Sigmoid colon (tissue), 7 donors: ENCODE data around the gene KLHL11. TPM values are rescaled to one million over a fixed set of nuclear protein-coding genes. Genes with fewer than 3 reads are reported as not detected.

ENCODE experiments used
- DNase-seq: peaks from one replicate; pipeline ENCODE4 v3.0.0-alpha.2; 2019
- H3K27ac ChIP-seq, 4 donors: fragments of 200-600 bp; sonication (generic); one replicate each; pipeline ENCODE4 v1.5.1; 2016 to 2019; ENCODE audit warnings: mild to moderate bottlenecking in 1 of 4
- H3K27me3 ChIP-seq, 3 donors: fragments of 200-600 bp; sonication (generic); one replicate each; pipeline ENCODE4 v1.5.1; 2019; ENCODE audit warnings: mild to moderate bottlenecking in 1 of 3
- H3K36me3 ChIP-seq, 4 donors: fragments of 200-600 bp; sonication (generic); one replicate each; pipeline ENCODE4 v1.5.1; 2016 to 2019
- H3K4me1 ChIP-seq, 4 donors: fragments of 200-600 bp; sonication (generic); one replicate each; pipeline ENCODE4 v1.5.1; 2017 to 2019
- H3K4me3 ChIP-seq, 4 donors: fragments of 200-600 bp; sonication (generic); one replicate each; pipeline ENCODE4 v1.5.1; 2017 to 2019; ENCODE audit warnings: mild to moderate bottlenecking in 2 of 4, moderate library complexity in 1 of 4
- H3K9me3 ChIP-seq, 4 donors: fragments of 200-600 bp in 3 of 4; sonication (generic) in 3 of 4; one replicate each; pipeline versions ENCODE4 v1.5.1 to v1.6.1; 2013 to 2019
- CTCF ChIP-seq, 4 experiments: fragments of 450-650 bp in 3 of 4; fragments of 200-600 bp in 1 of 4; IDR thresholded peaks; one replicate each; pipeline ENCODE4 v1.5.1; 2016 to 2019; ENCODE audit warnings: antibody characterized with exemption in 4 of 4, mild to moderate bottlenecking in 3 of 4, moderate library complexity in 2 of 4
- EP300 ChIP-seq, 4 donors: sonication (generic); formaldehyde crosslinking; IDR thresholded peaks; one replicate each; pipeline ENCODE4 v1.6.1; 2017; ENCODE audit warnings: antibody characterized with exemption in 4 of 4
- POLR2A ChIP-seq, 2 donors: fragments of 450-650 bp; IDR thresholded peaks; one replicate each; pipeline ENCODE4 v1.6.1; 2016; ENCODE audit warnings: antibody characterized with exemption in 2 of 2, mild to moderate bottlenecking in 2 of 2, moderate library complexity in 2 of 2
- POLR2AphosphoS5 ChIP-seq, 4 donors: sonication (generic); formaldehyde crosslinking; IDR thresholded peaks; one replicate each; pipeline ENCODE4 v1.6.1; 2017; ENCODE audit warnings: antibody characterized with exemption in 4 of 4
- WGBS, 2 donors: extraction: QIAGEN DNeasy Blood & Tissue Kit; methylation state at CpG; one replicate each; pipeline ENCODE4 v1.1.7; 2013; 5-methylcytosine and 5-hydroxymethylcytosine counted together
- intact Hi-C: fragments of 100-400 bp; cut with DNase I; formaldehyde crosslinking; loops from one replicate; pipeline ENCODE4 v1.15.1; 2023
- polyA plus RNA-seq, 3 donors: library from polyadenylated mRNA; stranded (reverse); fragments of 200-250 nt; gene quantifications; one replicate each; pipeline ENCODE4 v1.2.3, GENCODE V29; 2013
- total RNA-seq, 4 donors: library from RNA; depleted of rRNA; stranded (reverse); fragments of >200 nt; gene quantifications; one replicate each; pipeline ENCODE4 v1.1.0, GENCODE V29; 2016
- donor health status: healthy with polysubstance abuse.
- donor health status: Bipolar disorder and iron deficiency.
- donor health status: healthy.

Gene KLHL11
- total and polyA plus RNA-seq, 7 donors, result 0.46 to 21.6 (median 17.1) TPM; not detected in 1

- peaks cover 26 to 98% (median 69%) of the 10 kb centered on the region in 4 donors for H3K36me3 ChIP-seq
- 87 to 89% methylated on average over 8 of the region's 8 CpGs for WGBS, 2 donors
These were observed 41.9 kb upstream of the KLHL11 start for GRCh38 chr17:41907185-41907556.

DNA sequence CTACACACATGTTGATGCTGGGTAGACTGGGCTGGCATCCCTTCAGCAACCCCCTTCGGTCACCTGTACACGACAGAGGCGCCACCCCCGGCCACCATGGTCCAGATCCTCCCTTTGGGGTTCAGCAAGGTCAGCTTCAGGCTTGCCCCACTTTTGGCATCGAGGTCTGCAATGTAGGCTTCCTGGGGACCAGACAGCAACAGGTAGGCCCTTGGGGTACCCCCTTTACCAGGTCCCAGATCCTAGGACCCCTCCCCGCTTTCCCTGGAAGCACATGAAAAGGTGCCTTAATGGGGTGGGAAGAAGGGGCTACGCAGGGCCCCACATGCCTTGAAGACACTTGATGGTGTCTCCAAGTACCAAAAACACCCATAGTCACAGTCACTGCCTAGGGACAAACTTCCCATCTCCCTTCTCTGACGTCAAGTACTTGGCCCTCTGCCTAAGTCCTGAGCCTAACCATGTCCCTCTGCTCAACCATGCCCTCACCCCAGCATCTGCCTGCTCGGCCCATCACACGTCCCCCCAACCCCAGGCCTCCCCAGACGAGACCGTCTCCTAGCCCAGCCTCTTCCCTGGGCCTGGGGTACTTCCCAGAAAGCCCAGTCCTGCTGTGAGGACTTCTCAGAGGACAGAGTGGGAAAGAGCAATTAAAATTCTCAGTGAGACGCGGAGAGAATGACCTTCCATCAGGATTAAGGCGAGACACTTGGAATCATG is 41.4 kb upstream of the KLHL11 start:
- 87 to 90% methylated on average over 15 of the region's 15 CpGs for WGBS, 2 donors
- Histone ChIP-seq H3K4me3 (no peak overlapping the region), H3K4me1 (no peaks in the 10 kb centered on the region), H3K27ac (no peak overlapping the region), H3K27me3 (no peaks in the 10 kb centered on the region), H3K9me3 (no peaks in the 10 kb centered on the region), H3K36me3 (peaks cover 29 to 98% (median 68%) of the 10 kb centered on the region in 4 donors)
- no peak for TF ChIP-seq POLR2A (IDR thresholded peaks at IDR 0.05)
- TF ChIP-seq POLR2AphosphoS5 (IDR thresholded peaks at IDR 0.05), result no peak
- intact Hi-C loops, result no loop called here
- DNase-seq, result no peak

More at GRCh38 chr17:41907185-41907556, 41.9 kb upstream of the KLHL11 start:
- intact Hi-C loops, result no loop called here
- no peak overlapping the region for H3K27ac ChIP-seq
- H3K4me3 ChIP-seq, result no peak overlapping the region
- no peaks in the 10 kb centered on the region for H3K4me1 ChIP-seq
- TF ChIP-seq EP300 (IDR thresholded peaks at IDR 0.05), result no peak
- no peak for TF ChIP-seq CTCF (IDR thresholded peaks at IDR 0.05)
- TF ChIP-seq POLR2A (IDR thresholded peaks at IDR 0.05), result no peak
- no peak for TF ChIP-seq POLR2AphosphoS5 (IDR thresholded peaks at IDR 0.05)
- no peaks in the 10 kb centered on the region for H3K9me3 ChIP-seq
- H3K27me3 ChIP-seq, result no peaks in the 10 kb centered on the region
- no peak for DNase-seq

DNA sequence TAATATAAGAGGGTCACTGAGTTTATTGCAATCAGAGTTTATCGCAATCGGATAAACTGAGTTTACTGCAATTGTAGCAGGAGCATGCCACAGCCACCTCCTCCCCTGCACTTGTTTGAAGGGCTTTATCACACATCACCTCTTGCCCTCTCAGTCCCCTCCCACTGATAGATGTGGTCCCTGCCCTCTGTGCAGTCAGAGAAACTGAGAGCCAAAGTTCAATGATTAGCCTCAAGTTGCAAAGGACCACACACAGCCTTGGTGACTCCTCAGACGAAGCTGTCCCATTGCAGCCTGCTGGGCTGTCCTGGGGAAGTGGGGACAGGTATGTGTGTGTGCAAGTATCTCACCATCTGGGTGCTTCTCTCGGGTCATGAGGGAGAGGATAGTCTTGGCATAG is 39.9 kb upstream of the KLHL11 start:
- Histone ChIP-seq H3K9me3 (no peaks in the 10 kb centered on the region), H3K27ac (no peak overlapping the region), H3K4me1 (no peaks in the 10 kb centered on the region), H3K4me3 (no peak overlapping the region), H3K36me3 (peaks cover 25 to 98% (median 64%) of the 10 kb centered on the region in 4 donors), H3K27me3 (no peaks in the 10 kb centered on the region)
- no peak for DNase-seq
- WGBS, 2 donors, result 92 to 96% methylated on average over 4 of the region's 4 CpGs
- no peak for TF ChIP-seq POLR2AphosphoS5 (IDR thresholded peaks at IDR 0.05)
- TF ChIP-seq CTCF (IDR thresholded peaks at IDR 0.05), result no peak
- no peak for TF ChIP-seq EP300 (IDR thresholded peaks at IDR 0.05)
- no peak for TF ChIP-seq POLR2A (IDR thresholded peaks at IDR 0.05)
- intact Hi-C loops, result no loop called here

DNA sequence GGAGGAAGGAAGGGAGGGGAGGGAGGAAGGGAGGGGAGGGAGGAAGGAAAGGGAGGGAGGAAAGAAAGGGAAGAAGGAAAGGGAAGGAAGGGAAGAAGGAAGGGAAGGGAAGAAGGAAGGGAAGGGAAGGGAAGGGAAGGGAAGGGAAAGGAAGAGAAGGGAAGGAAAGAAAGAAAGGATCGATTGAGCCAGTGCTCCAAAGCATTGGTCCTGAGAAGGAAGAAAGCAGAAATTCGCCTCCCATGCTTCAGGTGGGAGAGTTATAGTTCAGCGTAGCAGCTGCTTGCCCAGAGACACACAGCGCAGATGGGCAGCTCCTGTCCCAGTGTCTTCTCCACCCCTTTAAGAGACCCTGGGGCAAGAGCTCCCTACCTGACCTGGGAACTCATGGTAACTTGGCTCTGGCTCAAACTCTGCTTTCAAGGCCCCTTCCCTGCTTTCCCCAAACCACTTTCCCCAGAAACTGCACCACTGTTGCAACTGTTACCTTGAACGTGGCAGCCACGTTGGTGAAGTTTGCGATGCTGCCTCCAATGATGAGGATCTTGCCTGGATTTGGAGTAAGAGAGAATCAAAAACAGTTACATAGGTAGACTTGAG is 39.1 kb upstream of the KLHL11 start:
- WGBS, 2 donors, result 93 to 96% methylated on average over 7 of the region's 7 CpGs
- intact Hi-C loops, result no loop called here

More for the DNA sequence above, 39.1 kb upstream of the KLHL11 start:
- H3K27me3 ChIP-seq, result no peaks in the 10 kb centered on the region
- no peak for TF ChIP-seq EP300 (IDR thresholded peaks at IDR 0.05)
- TF ChIP-seq POLR2A (IDR thresholded peaks at IDR 0.05), result no peak
- TF ChIP-seq POLR2AphosphoS5 (IDR thresholded peaks at IDR 0.05), result no peak
- no peak for TF ChIP-seq CTCF (IDR thresholded peaks at IDR 0.05)
- H3K9me3 ChIP-seq, result no peaks in the 10 kb centered on the region
- H3K4me3 ChIP-seq, result no peak overlapping the region
- H3K36me3 ChIP-seq, result peaks cover 20 to 98% (median 57%) of the 10 kb centered on the region in 4 donors
- no peak overlapping the region for H3K27ac ChIP-seq
- H3K4me1 ChIP-seq, result no peaks in the 10 kb centered on the region
- no peak for DNase-seq
